ENCODE results near the gene LRRFIP1.

DNA sequence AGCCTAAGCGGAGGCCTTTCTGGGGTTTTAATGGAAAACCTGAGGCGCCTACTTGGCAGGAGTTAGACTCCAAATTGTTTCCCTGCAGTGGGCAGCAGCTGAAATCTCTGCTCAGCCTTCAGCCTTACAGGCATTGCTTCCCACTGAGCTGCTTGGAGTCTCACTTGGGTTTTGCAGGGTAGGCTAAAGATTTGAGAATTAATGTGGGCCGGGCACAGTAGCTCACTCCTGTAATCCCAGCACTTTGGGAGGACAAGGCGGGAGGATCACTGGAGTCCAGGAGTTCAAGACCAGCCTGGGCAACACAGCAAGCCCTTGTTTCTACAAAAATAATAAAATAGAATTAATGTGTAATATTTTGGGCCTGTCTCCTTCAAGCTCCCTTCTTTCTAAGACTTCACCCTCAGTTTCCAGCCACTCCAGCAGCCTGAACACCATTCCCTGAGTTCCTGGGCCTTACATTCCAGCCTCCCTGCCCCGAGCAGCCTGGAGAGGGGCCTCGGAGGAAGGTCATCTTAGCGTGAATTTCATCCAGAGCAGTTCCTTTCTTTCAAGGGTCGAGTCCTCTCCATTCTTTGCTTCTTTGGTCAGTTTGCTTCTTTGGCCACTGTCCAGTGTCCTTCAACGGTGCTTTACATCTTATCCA lies 27.8 kb upstream of the LRRFIP1 start:
- TF ChIP-seq CTCF (IDR thresholded peaks at IDR 0.05), result no peak
- TF ChIP-seq EZH2 (IDR thresholded peaks at IDR 0.05; ENCODE audit: borderline replicate concordance, insufficient read depth, low read depth, low read length, poor library complexity, severe bottlenecking), result no peak
